Measurements from ENCODE around the gene TPX2.
"Not testable (repeated sequence)": the region's sequence is repeated elsewhere in the genome, so short reads cannot be mapped to it uniquely, and the experiment has no call there.

Gene TPX2

DNA sequence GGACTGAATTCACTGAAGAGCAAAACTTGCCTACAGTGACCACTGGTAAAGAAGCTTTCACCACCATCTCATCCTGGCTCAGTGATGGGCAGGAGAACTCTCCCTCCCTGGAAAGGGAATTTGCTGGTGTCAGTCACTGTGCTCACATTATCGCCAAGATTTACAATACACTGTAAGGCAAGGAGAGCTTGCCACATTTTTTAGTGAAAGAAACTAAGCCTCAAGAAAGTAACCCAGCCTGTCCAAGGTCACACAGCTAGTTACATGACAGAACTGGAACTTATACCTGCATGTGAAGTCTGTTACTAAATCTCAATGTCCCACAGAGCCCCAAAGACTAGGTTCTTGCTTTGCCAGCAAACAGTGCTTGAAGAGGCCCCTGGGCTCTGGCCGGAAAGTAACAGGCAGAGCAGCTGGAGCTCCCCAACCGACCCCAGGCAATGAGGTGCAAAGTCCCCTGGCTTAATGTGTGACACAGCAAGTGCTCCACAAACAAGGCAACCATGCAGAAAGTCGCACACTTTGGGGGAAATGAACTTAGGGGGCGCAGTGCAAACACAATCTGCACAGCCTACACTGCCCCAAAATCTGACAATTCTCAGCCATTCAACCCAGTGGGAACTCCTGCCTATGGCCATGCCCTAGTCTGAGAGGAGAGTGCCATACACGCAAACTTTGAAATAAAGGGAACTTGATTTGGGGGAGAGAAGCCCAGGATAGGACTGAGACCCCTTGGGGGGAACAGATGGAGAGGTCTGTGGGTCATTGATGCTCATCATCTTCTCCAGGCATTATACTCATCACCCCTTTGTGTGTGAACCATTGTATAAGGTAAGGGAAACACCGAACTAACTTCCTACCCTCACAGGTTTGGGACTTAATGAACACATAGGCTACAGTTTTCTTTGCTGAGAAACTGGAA, 18.3 kb upstream of the TPX2 start:
- DNase-seq (ENCODE audit: low read depth in 2 of 2), result no peak

- DNase-seq (ENCODE audit: low read depth in 2 of 2), result no peak
Measured at GRCh38 chr20:31721408-31722256, 17.5 kb upstream of the TPX2 start.

DNA sequence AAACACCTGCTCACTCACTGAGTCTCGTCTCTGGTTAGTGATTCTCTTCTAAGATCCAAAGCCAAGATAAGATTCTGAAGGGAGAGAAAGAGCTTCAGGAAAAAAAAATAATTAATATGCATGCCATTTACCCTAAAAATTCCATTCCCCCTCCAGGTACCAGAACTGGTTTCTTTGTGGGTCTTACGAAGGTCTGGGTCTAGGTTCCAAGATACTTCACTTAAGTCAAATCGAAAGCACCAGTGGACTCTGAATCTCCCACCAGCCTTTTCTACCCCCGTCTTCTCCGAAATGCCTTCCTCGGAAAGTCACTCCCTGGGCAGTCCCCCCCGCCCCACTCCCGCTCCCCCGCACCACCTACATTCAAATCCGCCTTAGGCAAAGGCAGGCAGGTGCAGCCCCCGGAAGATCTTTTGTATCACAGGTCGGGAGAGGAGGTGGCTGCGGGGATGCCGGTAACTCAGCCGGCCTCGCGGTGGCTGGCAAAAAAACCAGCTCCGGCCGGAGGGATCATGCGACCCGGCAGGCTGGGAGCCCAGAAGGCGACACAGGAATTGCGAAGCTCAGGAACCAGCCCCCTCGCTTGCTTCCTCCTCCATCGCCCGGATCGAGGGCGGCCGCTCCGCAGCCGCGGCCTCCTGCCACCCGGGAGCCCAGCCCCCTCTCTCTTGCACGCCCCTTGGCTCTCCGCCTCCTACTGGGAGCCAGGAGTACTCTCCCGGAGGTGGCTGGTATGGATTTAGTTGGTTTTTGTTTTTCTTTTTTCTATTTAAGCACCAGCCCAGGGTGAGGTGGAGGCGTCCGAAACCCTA, 16.6 kb upstream of the TPX2 start, which contains the start of gene BCL2L1:
Gene BCL2L1 (minus strand): TSS at position 612 of the 812 bp plus-strand sequence. CDS start 650 bp downstream, outside the sequence.
- DNase-seq (ENCODE audit: low read depth in 2 of 2), result peak; percentile 85 to 87

GRCh38 chr20:31723069-31723318, 16.1 kb upstream of the TPX2 start:
- no peak for DNase-seq (ENCODE audit: low read depth in 2 of 2)

- DNase-seq (ENCODE audit: low read depth in 2 of 2), result peak; percentile 95 to 99
Measured at GRCh38 chr20:31723319-31724078, 15.6 kb upstream of the TPX2 start.

GRCh38 chr20:31731321-31731717, 7.8 kb upstream of the TPX2 start:
- no peak for DNase-seq (ENCODE audit: low read depth in 2 of 2)

- DNase-seq (ENCODE audit: low read depth in 2 of 2), result no peak
Measured at GRCh38 chr20:31739550-31739977, 474 bp downstream of the TPX2 start.

DNA sequence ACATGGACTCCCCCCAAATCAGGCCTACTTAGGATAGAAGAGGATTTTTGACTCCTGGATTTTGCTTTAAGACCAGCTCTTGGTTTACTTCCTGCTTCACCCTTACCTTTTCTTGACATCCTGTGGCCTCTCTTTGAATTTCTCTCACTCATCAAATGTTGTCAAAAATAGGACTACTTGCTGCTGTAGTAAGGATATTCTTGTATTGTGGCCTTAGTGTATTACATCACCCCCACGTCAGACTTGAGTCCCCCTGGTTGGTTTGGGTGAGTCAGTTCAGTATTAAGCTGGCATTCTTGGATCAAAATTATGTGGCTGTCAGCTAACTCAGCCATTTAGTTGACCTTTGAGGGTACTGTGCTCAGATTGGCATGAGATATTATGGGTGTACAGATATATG, 1.1 kb downstream of the TPX2 start:
- no peak for DNase-seq (ENCODE audit: low read depth in 2 of 2)

DNA sequence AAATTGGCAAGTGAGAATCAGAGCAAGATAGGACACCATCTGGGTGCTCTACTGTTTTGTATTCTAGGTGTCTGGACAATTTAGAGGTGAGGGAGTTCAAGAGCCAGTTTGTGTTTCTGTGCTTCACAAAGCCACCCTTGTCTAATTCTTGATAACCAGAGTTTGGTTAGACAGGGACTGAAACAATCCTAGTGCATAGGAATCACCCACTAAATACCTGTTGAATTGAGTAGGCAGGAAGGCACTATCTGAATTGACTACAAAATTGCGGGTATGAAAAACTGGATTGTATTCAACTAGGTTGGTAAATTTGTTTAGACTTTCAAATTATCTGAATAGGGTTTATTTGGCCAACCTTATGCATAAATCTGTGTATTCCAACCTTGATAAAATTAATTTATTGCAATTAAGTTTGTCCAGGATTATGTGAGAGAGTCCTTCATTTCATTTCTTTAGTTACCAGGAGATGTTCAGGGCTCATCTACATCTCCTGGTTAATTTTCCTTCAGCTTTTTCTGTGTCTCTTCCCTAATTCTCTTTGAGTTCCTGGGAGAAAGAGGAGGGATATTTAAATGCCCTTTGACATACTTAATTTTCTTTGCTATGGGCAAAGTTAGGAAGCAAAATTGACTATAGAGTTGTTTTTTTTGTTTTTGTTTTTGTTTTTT, 1.7 kb downstream of the TPX2 start:
- DNase-seq (ENCODE audit: low read depth in 2 of 2), result no peak

DNA sequence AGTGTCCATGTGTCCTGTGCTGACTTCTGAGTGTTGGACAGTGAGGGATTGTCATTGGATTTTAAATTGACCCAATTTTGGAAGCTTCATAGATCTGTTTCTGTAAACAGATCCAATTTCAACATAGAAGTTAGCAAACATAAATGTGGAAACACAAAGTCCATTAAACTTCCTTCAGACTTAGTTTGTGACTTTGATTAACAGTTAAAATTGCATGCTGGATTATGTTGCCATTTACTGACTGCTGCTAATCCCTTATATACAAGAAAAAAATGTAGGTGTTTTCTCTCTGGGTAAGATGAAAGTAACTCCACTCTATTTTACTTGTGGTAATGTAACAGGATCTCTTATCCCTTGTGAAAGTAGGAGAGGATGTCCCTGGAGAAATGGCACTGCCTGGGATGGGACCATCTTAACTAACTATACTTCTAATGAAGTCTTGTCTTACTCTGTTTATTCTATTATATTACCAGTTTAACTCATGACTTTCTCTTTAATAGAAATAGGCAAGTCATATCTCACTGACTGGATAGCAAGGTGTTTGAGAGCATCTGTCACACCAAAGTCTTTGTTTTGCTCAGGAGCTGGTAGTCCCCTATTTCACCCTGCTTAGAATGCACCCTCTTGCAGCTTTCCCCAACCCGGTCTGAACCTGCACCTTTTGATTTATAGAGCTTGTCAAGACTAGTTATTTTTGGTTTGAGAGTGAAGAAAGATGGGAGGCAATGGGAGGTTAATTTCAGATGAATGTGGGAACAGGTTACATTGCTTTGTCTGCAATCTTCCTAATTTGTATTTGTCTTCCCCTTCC, 7.2 kb downstream of the TPX2 start:
- DNase-seq (ENCODE audit: low read depth in 2 of 2), result no peak

DNA sequence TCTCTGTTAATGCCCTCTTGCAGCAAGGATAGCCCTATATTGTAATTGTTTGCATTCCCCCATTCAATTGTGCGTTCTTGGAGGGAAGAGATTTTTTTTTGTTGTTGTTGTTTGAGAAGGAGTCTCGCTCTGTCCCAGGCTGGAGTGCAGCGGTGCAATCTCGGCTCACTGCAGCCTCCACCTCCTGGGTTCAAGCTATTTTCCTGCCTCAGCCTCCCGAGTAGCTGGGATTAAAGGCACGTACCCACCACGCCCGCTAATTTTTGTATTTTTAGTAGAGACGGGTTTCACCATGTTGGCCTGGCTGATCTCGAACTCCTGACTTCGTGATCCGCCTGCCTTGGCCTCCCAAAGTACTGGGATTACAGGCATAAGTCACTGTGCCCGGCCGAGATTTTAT, 7.9 kb downstream of the TPX2 start:
- DNase-seq (ENCODE audit: low read depth in 2 of 2), result not testable (repeated sequence)

DNA sequence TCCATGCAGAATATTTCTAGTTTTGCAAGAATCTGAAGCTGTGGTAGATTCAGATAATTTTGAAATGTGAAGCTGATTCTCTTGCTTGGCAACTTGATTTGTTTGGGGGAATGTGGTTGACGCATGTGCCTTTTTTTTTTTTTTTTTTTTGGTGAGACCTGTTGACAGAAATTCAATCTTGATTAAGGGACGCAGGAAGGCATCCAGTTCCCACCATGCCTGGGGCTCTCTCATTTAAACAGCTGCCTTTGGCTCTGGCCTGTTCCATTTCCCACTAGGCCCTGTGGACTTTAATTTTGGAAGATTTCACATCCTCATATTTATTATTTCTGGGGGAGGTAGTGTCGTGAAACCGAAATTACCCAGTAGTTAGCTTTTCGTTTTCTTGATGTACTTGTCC, 8.6 kb downstream of the TPX2 start:
- DNase-seq (ENCODE audit: low read depth in 2 of 2), result no peak

DNA sequence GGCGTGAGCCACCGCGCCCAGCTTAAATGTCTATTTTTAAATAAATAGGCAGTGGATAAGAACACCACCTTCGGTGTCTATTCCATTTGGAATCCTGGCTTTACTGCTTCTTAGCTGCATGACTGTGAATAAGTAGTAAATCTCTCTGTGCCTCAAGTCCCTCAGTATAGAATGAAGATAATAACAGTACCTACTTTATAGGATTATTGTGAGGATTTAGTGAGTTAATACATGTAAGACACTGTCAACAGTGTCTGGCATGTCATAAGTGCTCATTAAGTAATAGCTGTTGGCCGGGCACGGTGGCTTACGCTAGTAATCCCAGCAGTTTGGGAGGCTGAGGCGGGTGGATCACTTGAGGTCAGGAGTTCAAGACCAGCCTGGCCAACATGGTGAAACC, 10.1 kb downstream of the TPX2 start:
- DNase-seq (ENCODE audit: low read depth in 2 of 2), result no peak

GRCh38 chr20:31751126-31751525, 12.0 kb downstream of the TPX2 start:
- no peak for DNase-seq (ENCODE audit: low read depth in 2 of 2)

- DNase-seq (ENCODE audit: low read depth in 2 of 2), result no peak
Measured at GRCh38 chr20:31757254-31757653, 18.2 kb downstream of the TPX2 start.

GRCh38 chr20:31758521-31758920, 19.4 kb downstream of the TPX2 start:
- no peak for DNase-seq (ENCODE audit: low read depth in 2 of 2)

GRCh38 chr20:31758991-31759390, 19.9 kb downstream of the TPX2 start:
- no peak for DNase-seq (ENCODE audit: low read depth in 2 of 2)

- no peak for DNase-seq (ENCODE audit: low read depth in 2 of 2)
Measured at GRCh38 chr20:31759836-31760518, 20.9 kb downstream of the TPX2 start.

- DNase-seq (ENCODE audit: low read depth in 2 of 2), result no peak
Measured at GRCh38 chr20:31760519-31761240, 21.6 kb downstream of the TPX2 start.

Data from stimulated activated CD8-positive, alpha-beta memory T cell treated with anti-CD3 and anti-CD28 coated beads, Interleukin-7, amount 100 ng/mL, for 4 hours (primary cell).